ENCODE measurements around the gene SMNDC1.

- TF ChIP-seq CTCF (IDR thresholded peaks at IDR 0.05; ENCODE audit: insufficient read depth, low read length, poor library complexity, severe bottlenecking): no peak
- no peak for TF ChIP-seq EZH2phosphoT487 (conservative IDR thresholded peaks at IDR 0.05; ENCODE audit: low read length)
These were observed 30.1 kb downstream of the SMNDC1 start for GRCh38 chr10:110274647-110275046.
